MM.1S (cell line): ENCODE data around the gene CMBL.

ENCODE experiments used
- DNase-seq: peaks from one replicate; pipeline ENCODE4 v3.0.0-alpha.2; 2015
- H2AFZ ChIP-seq: fragments of 300-600 bp; sonication (generic); 2 replicates; pipeline ENCODE4 v1.6.0; 2016; ENCODE audit warnings: antibody characterized with exemption, low read length
- H3F3A ChIP-seq: fragments of 300-600 bp; sonication (generic); 2 replicates; pipeline ENCODE4 v1.6.1; 2016; ENCODE audit warnings: mild to moderate bottlenecking, antibody characterized with exemption, low read length, moderate library complexity, mixed read lengths; ENCODE audit not compliant: insufficient read depth
- H3K27ac ChIP-seq: fragments of 300-600 bp; sonication (generic); 2 replicates; pipeline ENCODE4 v1.5.1; 2016; ENCODE audit warnings: mild to moderate bottlenecking, low read length
- H3K27me3 ChIP-seq: fragments of 300-600 bp; sonication (generic); replicated peaks from 2 replicates; pipeline ENCODE4 v1.6.0; 2016; ENCODE audit warnings: low read length; ENCODE audit not compliant: insufficient read depth
- H3K36me3 ChIP-seq: fragments of 300-600 bp; sonication (generic); replicated peaks from 2 replicates; pipeline ENCODE4 v1.6.1; 2016; ENCODE audit warnings: mild to moderate bottlenecking, low read length, mixed read lengths; ENCODE audit not compliant: insufficient read depth
- H3K4me1 ChIP-seq: fragments of 300-600 bp; sonication (generic); 2 replicates; pipeline ENCODE4 v1.6.1; 2016; ENCODE audit warnings: low read length, mixed read lengths
- H3K4me2 ChIP-seq: fragments of 300-600 bp; sonication (generic); 2 replicates; pipeline ENCODE4 v1.6.0; 2016; ENCODE audit warnings: low read depth, low read length
- H3K4me3 ChIP-seq: fragments of 300-600 bp; sonication (generic); 2 replicates; pipeline ENCODE4 v1.5.1; 2016; ENCODE audit warnings: low read length, mixed read lengths
- H3K79me2 ChIP-seq: fragments of 300-600 bp; sonication (generic); 2 replicates; pipeline ENCODE4 v1.6.1; 2016; ENCODE audit warnings: mixed run types, low read length, mixed read lengths
- H3K9ac ChIP-seq: fragments of 300-600 bp; sonication (generic); 2 replicates; pipeline ENCODE4 v1.6.1; 2016; ENCODE audit warnings: low read length, mixed read lengths
- H3K9me2 ChIP-seq: fragments of 300-600 bp; sonication (generic); replicated peaks from 2 replicates; pipeline ENCODE4 v1.6.1; 2016; ENCODE audit warnings: mild to moderate bottlenecking, low read length, mixed read lengths; ENCODE audit not compliant: insufficient read depth
- H3K9me3 ChIP-seq: fragments of 300-600 bp; sonication (generic); replicated peaks from 2 replicates; pipeline ENCODE4 v1.6.1; 2016; ENCODE audit warnings: mild to moderate bottlenecking, low read length, mixed read lengths; ENCODE audit not compliant: insufficient read depth
- H4K20me1 ChIP-seq: fragments of 300-600 bp; sonication (generic); 2 replicates; pipeline ENCODE4 v1.6.1; 2016; ENCODE audit warnings: mild to moderate bottlenecking, low read length, moderate library complexity, mixed read lengths; ENCODE audit not compliant: insufficient read depth
- CTCF ChIP-seq: fragments of 300-600 bp; sonication (generic); IDR thresholded peaks from 2 replicates; pipeline ENCODE4 v1.5.1; 2016; ENCODE audit warnings: antibody characterized with exemption, low read length, mixed read lengths
- EZH2 ChIP-seq: fragments of 300-600 bp; sonication (generic); optimal IDR thresholded peaks from 2 replicates; pipeline ENCODE3; 2017; ENCODE audit warnings: low read depth, mild to moderate bottlenecking, antibody characterized with exemption, low read length, mixed read lengths
- EZH2phosphoT487 ChIP-seq: fragments of 300-600 bp; sonication (generic); IDR thresholded peaks from 2 replicates; pipeline ENCODE4 v1.6.1; 2018; ENCODE audit warnings: antibody characterized with exemption, low read length

Gene CMBL

GRCh38 chr5:10337986-10338385 lies 30.3 kb upstream of the CMBL start:
- no peak for TF ChIP-seq CTCF
- no peak for TF ChIP-seq EZH2phosphoT487
- no peak for TF ChIP-seq EZH2
- no peaks in the 10 kb centered on the region for H3K27me3 ChIP-seq
- H4K20me1 ChIP-seq, result no peaks in the 10 kb centered on the region
- H3K27ac ChIP-seq, result no peak overlapping the region
- DNase-seq, result no peak
- H3K9me3 ChIP-seq, result no peaks in the 10 kb centered on the region
- no peak overlapping the region for H3K4me3 ChIP-seq
- H3K36me3 ChIP-seq, result no peaks in the 10 kb centered on the region
- no peak overlapping the region for H2AFZ ChIP-seq
- H3K4me1 ChIP-seq, result no peaks in the 10 kb centered on the region
- no peaks in the 10 kb centered on the region for H3F3A ChIP-seq
- H3K79me2 ChIP-seq, result no peaks in the 10 kb centered on the region
- H3K9ac ChIP-seq, result no peak overlapping the region
- H3K9me2 ChIP-seq, result no peaks in the 10 kb centered on the region
- H3K4me2 ChIP-seq, result no peak overlapping the region

- Histone ChIP-seq H4K20me1 (no peaks in the 10 kb centered on the region), H3K9me2 (no peaks in the 10 kb centered on the region), H3K79me2 (no peaks in the 10 kb centered on the region), H3K27ac (no peak overlapping the region), H2AFZ (no peak overlapping the region), H3K27me3 (no peaks in the 10 kb centered on the region), H3K4me3 (no peak overlapping the region), H3K9me3 (no peaks in the 10 kb centered on the region), H3K4me1 (no peaks in the 10 kb centered on the region), H3F3A (no peaks in the 10 kb centered on the region), H3K36me3 (no peaks in the 10 kb centered on the region), H3K4me2 (no peak overlapping the region), H3K9ac (no peak overlapping the region)
- TF ChIP-seq EZH2, result no peak
- TF ChIP-seq EZH2phosphoT487, result no peak
- no peak for TF ChIP-seq CTCF
- no peak for DNase-seq
These were observed 29.4 kb upstream of the CMBL start for GRCh38 chr5:10337107-10337506.

- Histone ChIP-seq H3F3A (no peaks in the 10 kb centered on the region), H3K27me3 (no peaks in the 10 kb centered on the region), H3K79me2 (no peaks in the 10 kb centered on the region), H3K9ac (no peak overlapping the region), H3K9me2 (no peaks in the 10 kb centered on the region), H4K20me1 (no peaks in the 10 kb centered on the region), H2AFZ (no peak overlapping the region), H3K9me3 (no peaks in the 10 kb centered on the region), H3K36me3 (no peaks in the 10 kb centered on the region), H3K4me3 (no peak overlapping the region), H3K4me1 (no peaks in the 10 kb centered on the region), H3K4me2 (no peak overlapping the region), H3K27ac (no peak overlapping the region)
- DNase-seq, result no peak
- no peak for TF ChIP-seq EZH2phosphoT487
These were observed 28.2 kb upstream of the CMBL start for GRCh38 chr5:10335711-10336470.

GRCh38 chr5:10334831-10335230 lies 27.1 kb upstream of the CMBL start:
- H4K20me1 ChIP-seq, result no peaks in the 10 kb centered on the region
- H3K9me2 ChIP-seq, result no peaks in the 10 kb centered on the region
- no peak overlapping the region for H2AFZ ChIP-seq
- TF ChIP-seq EZH2phosphoT487, result no peak
- no peak for TF ChIP-seq EZH2
- TF ChIP-seq CTCF, result no peak
- H3K9ac ChIP-seq, result no peak overlapping the region
- no peak overlapping the region for H3K4me3 ChIP-seq
- DNase-seq, result no peak
- H3K4me1 ChIP-seq, result no peaks in the 10 kb centered on the region
- H3K27ac ChIP-seq, result no peak overlapping the region
- no peaks in the 10 kb centered on the region for H3K9me3 ChIP-seq
- no peak overlapping the region for H3K4me2 ChIP-seq
- no peaks in the 10 kb centered on the region for H3K27me3 ChIP-seq
- no peaks in the 10 kb centered on the region for H3K79me2 ChIP-seq
- H3F3A ChIP-seq, result no peaks in the 10 kb centered on the region
- no peaks in the 10 kb centered on the region for H3K36me3 ChIP-seq
